Endodermal cell (in vitro differentiated cells): Measurements from ENCODE around the gene PTPRN2. TPM values are rescaled to one million over a fixed set of nuclear protein-coding genes. Genes with fewer than 3 reads are reported as not detected.

ENCODE experiments used
- DNase-seq: peaks from one replicate; pipeline ENCODE4 v3.0.0-alpha.2; 2017
- H3K27ac ChIP-seq: 2 replicates; pipeline ENCODE4 v1.5.1; 2013; ENCODE audit warnings: mild to moderate bottlenecking, low read depth, low read length, moderate library complexity
- H3K27me3 ChIP-seq: 2 replicates; pipeline ENCODE4 v1.6.1; 2013; ENCODE audit warnings: mild to moderate bottlenecking, low read length, moderate library complexity; ENCODE audit not compliant: insufficient read depth, control insufficient read depth, poor library complexity, severe bottlenecking
- H3K36me3 ChIP-seq: 2 replicates; pipeline ENCODE4 v1.7.0; 2013; ENCODE audit warnings: mild to moderate bottlenecking, low read length, moderate library complexity; ENCODE audit not compliant: control insufficient read depth, insufficient read depth
- H3K4me1 ChIP-seq: one replicate; pipeline ENCODE4 v1.7.0; 2013; ENCODE audit warnings: low read length; ENCODE audit not compliant: control insufficient read depth, insufficient read depth
- H3K4me3 ChIP-seq: 2 replicates; pipeline ENCODE4 v1.5.1; 2013; ENCODE audit warnings: mild to moderate bottlenecking, low read length, moderate library complexity
- H3K9ac ChIP-seq: 2 replicates; pipeline ENCODE4 v1.6.1; 2013; ENCODE audit warnings: mild to moderate bottlenecking, low read length, moderate library complexity; ENCODE audit not compliant: poor library complexity, severe bottlenecking; ENCODE audit errors: extremely low read depth
- H3K9me3 ChIP-seq: 2 replicates; pipeline ENCODE4 v1.6.1; 2013; ENCODE audit warnings: mild to moderate bottlenecking, low read length, moderate library complexity; ENCODE audit not compliant: control insufficient read depth
- H3K27ac Mint-ChIP-seq: 2 replicates; pipeline ENCODE4 v1.8.0; 2020; ENCODE audit warnings: mixed read lengths
- H3K27me3 Mint-ChIP-seq: 2 replicates; pipeline ENCODE4 v1.8.0; 2021; ENCODE audit warnings: mild to moderate bottlenecking, mixed read lengths; ENCODE audit not compliant: insufficient read depth
- H3K36me3 Mint-ChIP-seq: 2 replicates; pipeline ENCODE4 v1.8.0; 2020; ENCODE audit warnings: low read depth, mixed read lengths
- H3K4me1 Mint-ChIP-seq: 2 replicates; pipeline ENCODE4 v1.8.0; 2020; ENCODE audit warnings: mixed read lengths
- H3K4me3 Mint-ChIP-seq: 2 replicates; pipeline ENCODE4 v1.8.0; 2020; ENCODE audit warnings: mild to moderate bottlenecking, moderate library complexity, mixed read lengths
- H3K9me3 Mint-ChIP-seq: 2 replicates; pipeline ENCODE4 v1.8.0; 2020; ENCODE audit warnings: mild to moderate bottlenecking, mixed read lengths
- CTCF ChIP-seq: fragments of 200-600 bp; sonication (generic); conservative IDR thresholded peaks from 2 replicates; pipeline ENCODE4 v1.5.0; 2021; ENCODE audit warnings: antibody characterized with exemption, mild to moderate bottlenecking
- WGBS, 2 experiments: methylation state at CpG; one replicate each; pipeline versions ENCODE4 v1.1.5 to v1.1.7; 2013; ENCODE audit warnings: missing lambda C conversion rate in 2 of 2, mixed read lengths in 1 of 2; ENCODE audit not compliant: insufficient coverage in 1 of 2, insufficient read length in 1 of 2; 5-methylcytosine and 5-hydroxymethylcytosine counted together
- total RNA-seq, 2 donors: library from RNA; stranded (reverse); fragmentation: NEBNext Ultra II Directional in 1 of 2; extraction: Animal tissue kit (Norgen Biotek cat#: 25700) in 1 of 2; gene quantifications; 2 replicates in 1 of 2; 3 replicates in 1 of 2; pipeline ENCODE4 v1.2.1, GENCODE V29; 2021

PTPRN2 gene
- total RNA-seq, 2 donors from 2014 or later, result 0.69 to 1.2 TPM

GRCh38 chr7:157786375-157787274, 801.0 kb downstream of the PTPRN2 start:
- no peaks in the 10 kb centered on the region for H3K4me1 ChIP-seq
- WGBS, 2 experiments, result 87 to 89% methylated on average over 24 to 35 of the region's 47 CpGs
- H3K9ac ChIP-seq, result no peak overlapping the region
- no peak overlapping the region for H3K27ac ChIP-seq
- no peaks in the 10 kb centered on the region for H3K27me3 ChIP-seq
- Mint-ChIP-seq H3K9me3 (no peaks in the 10 kb centered on the region), H3K27me3 (no peaks in the 10 kb centered on the region), H3K4me1 (no peaks in the 10 kb centered on the region), H3K36me3 (no peaks in the 10 kb centered on the region), H3K4me3 (no peak overlapping the region), H3K27ac (no peak overlapping the region)
- no peak overlapping the region for H3K4me3 ChIP-seq
- no peak for DNase-seq
- no peak for TF ChIP-seq CTCF
- no peaks in the 10 kb centered on the region for H3K36me3 ChIP-seq
- peaks cover 46% of the 10 kb centered on the region for H3K9me3 ChIP-seq

GRCh38 chr7:157785486-157786186, 802.0 kb downstream of the PTPRN2 start:
- peaks cover 56% of the 10 kb centered on the region for H3K9me3 ChIP-seq
- H3K4me1 Mint-ChIP-seq, result no peaks in the 10 kb centered on the region
- no peaks in the 10 kb centered on the region for H3K36me3 ChIP-seq
- no peak overlapping the region for H3K27ac ChIP-seq
- H3K4me3 Mint-ChIP-seq, result no peak overlapping the region
- no peak for TF ChIP-seq CTCF
- no peaks in the 10 kb centered on the region for H3K36me3 Mint-ChIP-seq
- no peak for DNase-seq
- H3K27me3 ChIP-seq, result no peaks in the 10 kb centered on the region
- H3K4me1 ChIP-seq, result no peaks in the 10 kb centered on the region
- H3K27ac Mint-ChIP-seq, result no peak overlapping the region
- no peaks in the 10 kb centered on the region for H3K9me3 Mint-ChIP-seq
- no peak overlapping the region for H3K4me3 ChIP-seq
- 89% methylated on average over 22 to 32 of the region's 32 CpGs for WGBS, 2 experiments
- no peak overlapping the region for H3K9ac ChIP-seq
- no peaks in the 10 kb centered on the region for H3K27me3 Mint-ChIP-seq

GRCh38 chr7:157784979-157785441, 802.6 kb downstream of the PTPRN2 start:
- H3K27me3 Mint-ChIP-seq, result no peaks in the 10 kb centered on the region
- H3K4me3 ChIP-seq, result no peak overlapping the region
- no peak for DNase-seq
- no peak overlapping the region for H3K4me3 Mint-ChIP-seq
- no peak overlapping the region for H3K27ac Mint-ChIP-seq
- WGBS, 2 experiments, result 82 to 86% methylated on average over 18 to 26 of the region's 26 CpGs
- no peaks in the 10 kb centered on the region for H3K36me3 ChIP-seq
- H3K9me3 Mint-ChIP-seq, result no peaks in the 10 kb centered on the region
- H3K36me3 Mint-ChIP-seq, result no peaks in the 10 kb centered on the region
- no peak overlapping the region for H3K27ac ChIP-seq
- H3K9ac ChIP-seq, result no peak overlapping the region
- no peaks in the 10 kb centered on the region for H3K27me3 ChIP-seq
- no peak for TF ChIP-seq CTCF
- no peaks in the 10 kb centered on the region for H3K4me1 ChIP-seq
- H3K9me3 ChIP-seq, result peaks cover 57% of the 10 kb centered on the region
- H3K4me1 Mint-ChIP-seq, result no peaks in the 10 kb centered on the region
